HCT116 (cell line): ENCODE measurements around the gene PCDH9. TPM values are rescaled to one million over a fixed set of nuclear protein-coding genes. Genes with fewer than 3 reads are reported as not detected.

Experiments
- ATAC-seq: fragments of 200-7000 bp; cut with Tn5 transposase; 2 replicates; pipeline ENCODE4 v1.9.1; 2020; ENCODE audit warnings: mild to moderate bottlenecking, moderate library complexity
- BruUV-seq: library from RNA; stranded (reverse); fragments of 400-500 nt; replicated peaks from 2 replicates; lab custom pipeline; 2021; lab: Mats Ljungman, UMichigan
- CTCF ChIA-PET: fragments of 300-600 bp; sonication (Branson Sonifier 250); formaldehyde crosslinking; loops from one replicate; lab custom pipeline; 2021; ENCODE audit warnings: antibody characterized with exemption; lab: Charles Lee
- POLR2A ChIA-PET: fragments of 300-600, 350-600 bp; sonication (Branson Sonifier 250); formaldehyde crosslinking; loops from one replicate; lab custom pipeline; 2021; ENCODE audit warnings: antibody characterized with exemption; lab: Charles Lee
- RAD21 ChIA-PET, 2 experiments: fragments of 300-600 bp; sonication (Branson Sonifier 250); formaldehyde crosslinking; loops; one replicate each; lab custom pipeline; 2023; ENCODE audit warnings: low total read pairs in 2 of 2; ENCODE audit not compliant: uncharacterized antibody in 2 of 2, unreplicated experiment in 2 of 2, low non-redundant PET in 1 of 2; lab: Charles Lee
- DNase-seq: peaks from one replicate; pipeline ENCODE4 v3.0.0-alpha.2; 2010; ENCODE audit warnings: low read depth, low spot score
- H2AFZ ChIP-seq: fragments of 200-600 bp; shearing (Covaris generic), sonication (generic); 2 replicates; pipeline ENCODE4 v1.6.1; 2017; ENCODE audit warnings: low read depth, mixed run types, mixed read lengths, antibody characterized with exemption, low read length; ENCODE audit not compliant: poor library complexity, severe bottlenecking
- H3K27ac ChIP-seq: 2 replicates; pipeline ENCODE4 v1.5.1; 2012; ENCODE audit warnings: low read depth, low read length
- H3K27me3 ChIP-seq: fragments of 200-600 bp; sonication (generic); 2 replicates; pipeline ENCODE4 v1.6.1; 2016; ENCODE audit warnings: mixed run types, low read length, mixed read lengths; ENCODE audit not compliant: insufficient read depth
- H3K36me3 ChIP-seq, 2 experiments: fragments of 200-500 bp in 1 of 2; fragments of 200-600 bp in 1 of 2; sonication (Bioruptor generic) in 1 of 2; sonication (generic) in 1 of 2; 2 replicates each; pipeline versions ENCODE4 v1.5.1 to v1.6.1; 2014 to 2016; ENCODE audit warnings: low read length in 2 of 2, inconsistent platforms in 1 of 2, mixed read lengths in 1 of 2, mixed run types in 1 of 2; ENCODE audit not compliant: insufficient read depth in 2 of 2, control insufficient read depth in 1 of 2
- H3K4me1 ChIP-seq, 2 experiments: fragments of 200-600 bp in 1 of 2; sonication (generic) in 1 of 2; 2 replicates each; pipeline versions ENCODE4 v1.5.1 to v1.6.1; 2012 to 2017; ENCODE audit warnings: low read length in 2 of 2, inconsistent platforms in 1 of 2, mild to moderate bottlenecking in 1 of 2, mixed read lengths in 1 of 2, mixed run types in 1 of 2, moderate library complexity in 1 of 2; ENCODE audit not compliant: insufficient read depth in 2 of 2, control insufficient read depth in 1 of 2
- H3K4me2 ChIP-seq: fragments of 200-600 bp; sonication (generic); 2 replicates; pipeline ENCODE4 v1.6.1; 2017; ENCODE audit warnings: mixed run types, low read length, mixed read lengths
- H3K4me3 ChIP-seq, 2 experiments: fragments of 200-600 bp in 1 of 2; sonication (generic) in 1 of 2; replicated peaks in 1 of 2; 2 replicates each; pipeline ENCODE4 v1.5.1; 2011 to 2016; ENCODE audit warnings: low read length in 2 of 2, control low read depth in 1 of 2, low read depth in 1 of 2, mild to moderate bottlenecking in 1 of 2, mixed read lengths in 1 of 2, mixed run types in 1 of 2
- H3K79me2 ChIP-seq: fragments of 200-600 bp; sonication (generic); 2 replicates; pipeline ENCODE4 v1.6.1; 2017; ENCODE audit warnings: mild to moderate bottlenecking, mixed run types, low read length, moderate library complexity, mixed read lengths; ENCODE audit not compliant: insufficient read depth
- H3K9ac ChIP-seq: fragments of 200-600 bp; sonication (generic); 2 replicates; pipeline ENCODE4 v1.6.1; 2016; ENCODE audit warnings: low read length, mixed read lengths
- H3K9me2 ChIP-seq: fragments of 200-600 bp; sonication (generic), shearing (Covaris generic); 2 replicates; pipeline ENCODE4 v1.6.1; 2017; ENCODE audit warnings: mixed run types, mild to moderate bottlenecking, moderate library complexity; ENCODE audit not compliant: insufficient read depth
- H3K9me3 ChIP-seq, 2 experiments: fragments of 200-500 bp in 1 of 2; fragments of 200-600 bp in 1 of 2; sonication (Bioruptor generic) in 1 of 2; sonication (generic) in 1 of 2; 2 replicates each; pipeline ENCODE4 v1.6.1; 2014 to 2017; ENCODE audit warnings: low read length in 2 of 2, mixed read lengths in 2 of 2, inconsistent platforms in 1 of 2, low read depth in 1 of 2, mild to moderate bottlenecking in 1 of 2, mixed run types in 1 of 2, moderate library complexity in 1 of 2; ENCODE audit not compliant: control insufficient read depth in 1 of 2, insufficient read depth in 1 of 2
- H4K20me1 ChIP-seq: fragments of 200-600 bp; sonication (generic), shearing (Covaris generic); 2 replicates; pipeline ENCODE4 v1.6.1; 2017; ENCODE audit warnings: mixed run types, mild to moderate bottlenecking, moderate library complexity; ENCODE audit not compliant: insufficient read depth
- CBX3 ChIP-seq: IDR thresholded peaks from 2 replicates; pipeline ENCODE4 v1.6.1; 2012; ENCODE audit warnings: low read depth
- CEBPB ChIP-seq: IDR thresholded peaks from 2 replicates; pipeline ENCODE4 v1.6.1; 2012; ENCODE audit warnings: low read depth
- CTCF ChIP-seq, 3 experiments: fragments of 200-600 bp in 1 of 3; sonication (generic) in 1 of 3; IDR thresholded peaks in 2 of 3; conservative IDR thresholded peaks in 1 of 3; 2 replicates each; pipeline ENCODE4 v1.5.1; 2012 to 2017; ENCODE audit warnings: low read depth in 2 of 3, low read length in 2 of 3, antibody characterized with exemption in 1 of 3, borderline replicate concordance in 1 of 3, control low read depth in 1 of 3, mild to moderate bottlenecking in 1 of 3, mixed read lengths in 1 of 3, mixed run types in 1 of 3, moderate library complexity in 1 of 3; ENCODE audit not compliant: insufficient read depth in 1 of 3
- EGR1 ChIP-seq: IDR thresholded peaks from 2 replicates; pipeline ENCODE4 v1.6.1; 2012; ENCODE audit warnings: low read depth
- ELF1 ChIP-seq: IDR thresholded peaks from 2 replicates; pipeline ENCODE4 v1.6.1; 2012; ENCODE audit warnings: low read depth, borderline replicate concordance
- EZH2phosphoT487 ChIP-seq: fragments of 200-600 bp; IDR thresholded peaks from 2 replicates; pipeline ENCODE4 v1.6.1; 2018; ENCODE audit warnings: antibody characterized with exemption, borderline replicate concordance
- FOSL1 ChIP-seq: IDR thresholded peaks from 2 replicates; pipeline ENCODE4 v1.6.1; 2012; ENCODE audit warnings: low read depth
- JUND ChIP-seq: IDR thresholded peaks from 2 replicates; pipeline ENCODE4 v1.6.1; 2012
- POLR2AphosphoS5 ChIP-seq: IDR thresholded peaks from 2 replicates; pipeline ENCODE4 v1.6.1; 2011; ENCODE audit warnings: mild to moderate bottlenecking, low read depth, low read length, moderate library complexity
- SIN3A ChIP-seq: IDR thresholded peaks from 2 replicates; pipeline ENCODE4 v1.6.1; 2012; ENCODE audit warnings: low read depth
- SP1 ChIP-seq: IDR thresholded peaks from 2 replicates; pipeline ENCODE4 v1.6.1; 2012; ENCODE audit warnings: low read depth
- SRF ChIP-seq: IDR thresholded peaks from 2 replicates; pipeline ENCODE4 v1.6.1; 2012; ENCODE audit warnings: low read depth
- TCF7L2 ChIP-seq: IDR thresholded peaks from 2 replicates; pipeline ENCODE4 v1.7.0; 2011; ENCODE audit warnings: borderline replicate concordance, inconsistent platforms; ENCODE audit not compliant: insufficient read depth, insufficient read length; ENCODE audit errors: extremely low read depth
- YY1 ChIP-seq: IDR thresholded peaks from 2 replicates; pipeline ENCODE4 v1.6.1; 2011; ENCODE audit warnings: low read length, low read depth, moderate library complexity, mild to moderate bottlenecking; ENCODE audit not compliant: insufficient replicate concordance; ENCODE audit errors: extremely low read depth
- ZFX ChIP-seq: fragments of 450-650 bp; IDR thresholded peaks from 2 replicates; pipeline ENCODE4 v1.6.1; 2017
- ZNF274 ChIP-seq: fragments of 200-500 bp; sonication (Bioruptor generic); IDR thresholded peaks from 2 replicates; pipeline ENCODE4 v1.6.1; 2014; ENCODE audit warnings: mild to moderate bottlenecking, low read depth, low read length, inconsistent platforms
- intact Hi-C: fragments of 100-400 bp; cut with micrococcal nuclease; formaldehyde crosslinking; loops from 2 replicates; pipeline ENCODE4 v1.10.0; 2022
- total RNA-seq: library from RNA; stranded (reverse); gene quantifications from one replicate; pipeline ENCODE4 v1.2.1, GENCODE V29; 2021; ENCODE audit not compliant: unreplicated experiment
- TF ChIP-seq, protein P1 (sequence below): IDR thresholded peaks from 2 replicates; pipeline ENCODE4 v1.6.1; 2012; ENCODE audit warnings: low read depth

PCDH9 gene
- total RNA-seq, 1 experiment from 2014 or later = 0.02 TPM

- ChIA-PET POLR2A (no interaction called here), CTCF (no interaction called here), RAD21 (no interaction called here)
- TF ChIP-seq ELF1 (no peak), EGR1 (no peak), SP1 (no peak), YY1 (no peak), SIN3A (no peak), SRF (no peak), POLR2AphosphoS5 (no peak), TCF7L2 (no peak), ZFX (no peak), FOSL1 (no peak), EZH2phosphoT487 (no peak)
- peaks cover 0 to 2% of the 10 kb centered on the region in 2 experiments; a peak in 1 of 4 replicates for H3K4me1 ChIP-seq
- H3K9me2 ChIP-seq = no peaks in the 10 kb centered on the region
- H3K36me3 ChIP-seq = no peaks in the 10 kb centered on the region
- H3K79me2 ChIP-seq = no peaks in the 10 kb centered on the region
- H4K20me1 ChIP-seq = no peaks in the 10 kb centered on the region
- no peaks in the 10 kb centered on the region for H3K27me3 ChIP-seq
- no peak overlapping the region for H2AFZ ChIP-seq
- no peak overlapping the region for H3K4me2 ChIP-seq
- BruUV-seq = no TSS peak
- no peaks in the 10 kb centered on the region for H3K9me3 ChIP-seq
- ATAC-seq (no peak), DNase-seq (no peak)
- H3K4me3 ChIP-seq = no peak overlapping the region
- H3K9ac ChIP-seq = no peak overlapping the region
- no peak overlapping the region for H3K27ac ChIP-seq
- intact Hi-C loops = no loop called here
These were observed 1.2 kb downstream of the PCDH9 start for GRCh38 chr13:67228916-67229315.

DNA sequence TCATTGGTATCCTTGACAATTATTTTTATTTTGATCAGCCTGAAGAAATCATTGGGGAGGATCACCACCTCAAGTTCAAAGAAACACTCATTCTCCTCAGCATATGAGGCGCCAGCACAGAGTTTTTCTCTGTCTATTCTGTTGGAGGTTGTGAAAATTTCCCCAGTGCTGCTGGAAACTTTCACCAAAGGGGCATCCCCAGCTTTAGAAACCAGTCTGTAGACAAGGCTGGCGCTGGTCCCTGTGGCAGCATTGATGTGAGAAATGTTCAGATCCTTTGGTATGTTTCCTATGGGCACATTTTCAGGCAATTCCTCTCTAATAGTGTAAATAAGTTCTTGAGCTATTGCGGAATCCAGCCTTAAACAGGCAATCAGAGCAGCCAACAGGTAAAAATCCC is 2.1 kb downstream of the PCDH9 start:
- no TSS peak for BruUV-seq
- no peak for DNase-seq
- RAD21 ChIA-PET = no interaction called here
- TF ChIP-seq YY1 (no peak), CTCF (IDR thresholded peaks at IDR 0.05 in 2 of 3, conservative IDR thresholded peaks at IDR 0.05 in 1 of 3; ENCODE audit: borderline replicate concordance in 1 of 3, insufficient read depth in 1 of 3, low read depth in 2 of 3, low read length in 2 of 3) (no peak), FOSL1 (no peak), SRF (no peak), JUND (no peak), ELF1 (no peak), ZNF274 (no peak), CBX3 (no peak), ZFX (no peak), CEBPB (no peak), POLR2AphosphoS5 (no peak)
- TF ChIP-seq, protein P1, sequence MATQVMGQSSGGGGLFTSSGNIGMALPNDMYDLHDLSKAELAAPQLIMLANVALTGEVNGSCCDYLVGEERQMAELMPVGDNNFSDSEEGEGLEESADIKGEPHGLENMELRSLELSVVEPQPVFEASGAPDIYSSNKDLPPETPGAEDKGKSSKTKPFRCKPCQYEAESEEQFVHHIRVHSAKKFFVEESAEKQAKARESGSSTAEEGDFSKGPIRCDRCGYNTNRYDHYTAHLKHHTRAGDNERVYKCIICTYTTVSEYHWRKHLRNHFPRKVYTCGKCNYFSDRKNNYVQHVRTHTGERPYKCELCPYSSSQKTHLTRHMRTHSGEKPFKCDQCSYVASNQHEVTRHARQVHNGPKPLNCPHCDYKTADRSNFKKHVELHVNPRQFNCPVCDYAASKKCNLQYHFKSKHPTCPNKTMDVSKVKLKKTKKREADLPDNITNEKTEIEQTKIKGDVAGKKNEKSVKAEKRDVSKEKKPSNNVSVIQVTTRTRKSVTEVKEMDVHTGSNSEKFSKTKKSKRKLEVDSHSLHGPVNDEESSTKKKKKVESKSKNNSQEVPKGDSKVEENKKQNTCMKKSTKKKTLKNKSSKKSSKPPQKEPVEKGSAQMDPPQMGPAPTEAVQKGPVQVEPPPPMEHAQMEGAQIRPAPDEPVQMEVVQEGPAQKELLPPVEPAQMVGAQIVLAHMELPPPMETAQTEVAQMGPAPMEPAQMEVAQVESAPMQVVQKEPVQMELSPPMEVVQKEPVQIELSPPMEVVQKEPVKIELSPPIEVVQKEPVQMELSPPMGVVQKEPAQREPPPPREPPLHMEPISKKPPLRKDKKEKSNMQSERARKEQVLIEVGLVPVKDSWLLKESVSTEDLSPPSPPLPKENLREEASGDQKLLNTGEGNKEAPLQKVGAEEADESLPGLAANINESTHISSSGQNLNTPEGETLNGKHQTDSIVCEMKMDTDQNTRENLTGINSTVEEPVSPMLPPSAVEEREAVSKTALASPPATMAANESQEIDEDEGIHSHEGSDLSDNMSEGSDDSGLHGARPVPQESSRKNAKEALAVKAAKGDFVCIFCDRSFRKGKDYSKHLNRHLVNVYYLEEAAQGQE = no peak

More for the DNA sequence above, 2.1 kb downstream of the PCDH9 start:
- Histone ChIP-seq H3K27ac (no peak overlapping the region), H3K4me2 (no peak overlapping the region), H3K79me2 (no peaks in the 10 kb centered on the region), H3K4me3 (no peak overlapping the region), H3K4me1 (peaks cover 0 to 3% of the 10 kb centered on the region in 2 experiments; a peak in 1 of 4 replicates), H3K9me2 (no peaks in the 10 kb centered on the region), H3K9me3 (no peaks in the 10 kb centered on the region), H3K27me3 (no peaks in the 10 kb centered on the region), H2AFZ (no peak overlapping the region), H3K9ac (no peak overlapping the region), H3K36me3 (no peaks in the 10 kb centered on the region), H4K20me1 (no peaks in the 10 kb centered on the region)
- intact Hi-C loops = no loop called here
- ChIA-PET POLR2A (no interaction called here), CTCF (no interaction called here)
- no peak for ATAC-seq
